Prostate gland (tissue), 2 donors: ENCODE measurements around the gene RSPO3. TPM values are rescaled to one million over a fixed set of nuclear protein-coding genes. Genes with fewer than 3 reads are reported as not detected.
"Not testable (repeated sequence)": the region's sequence is repeated elsewhere in the genome, so short reads cannot be mapped to it uniquely, and the experiment has no call there.

Experiments used
- DNase-seq: peaks from one replicate; pipeline ENCODE4 v3.0.0-alpha.2; 2019; ENCODE audit warnings: low spot score
- H3K27ac ChIP-seq, 2 donors: fragments of 200-600 bp; sonication (generic); 2 replicates each; pipeline ENCODE4 v1.5.1; 2017 to 2019
- H3K27me3 ChIP-seq: fragments of 200-600 bp; sonication (generic); replicated peaks from 2 replicates; pipeline ENCODE4 v1.5.1; 2019; ENCODE audit not compliant: insufficient read depth
- H3K36me3 ChIP-seq, 2 donors: fragments of 200-600 bp; sonication (generic); 1 replicate in 1 of 2; 2 replicates in 1 of 2; pipeline versions ENCODE4 v1.5.1 to v1.8.1; 2017 to 2019
- H3K4me1 ChIP-seq: fragments of 200-600 bp; sonication (generic); replicated peaks from 2 replicates; pipeline ENCODE4 v1.5.1; 2019
- H3K4me3 ChIP-seq, 2 donors: fragments of 200-600 bp; sonication (generic); 2 replicates each; pipeline ENCODE4 v1.5.1; 2017 to 2019
- H3K9me3 ChIP-seq: fragments of 200-600 bp; sonication (generic); 2 replicates; pipeline ENCODE4 v1.5.1; 2017
- POLR2A ChIP-seq: fragments of 450-650 bp; IDR thresholded peaks from one replicate; pipeline ENCODE4 v1.6.1; 2016; ENCODE audit warnings: antibody characterized with exemption, mild to moderate bottlenecking
- POLR2AphosphoS5 ChIP-seq: sonication (generic); formaldehyde crosslinking; IDR thresholded peaks from one replicate; pipeline ENCODE4 v1.6.1; 2017; ENCODE audit warnings: antibody characterized with exemption
- WGBS: methylation state at CpG from one replicate; pipeline ENCODE4 v1.1.5; 2018; 5-methylcytosine and 5-hydroxymethylcytosine counted together
- intact Hi-C: fragments of 100-400 bp; cut with DNase I; formaldehyde crosslinking; loops from one replicate; pipeline ENCODE4 v1.14.2; 2022
- total RNA-seq, 2 donors: library from RNA; depleted of rRNA; stranded (reverse); fragments of >200 nt; gene quantifications; one replicate each; pipeline ENCODE4 v1.1.0, GENCODE V29; 2016
- TF ChIP-seq, protein P1 (sequence below), 4 experiments: fragments of 200-600 bp in 2 of 4; fragments of 450-650 bp in 2 of 4; sonication (generic) in 2 of 4; IDR thresholded peaks; 1 replicate in 3 of 4; 2 replicates in 1 of 4; pipeline ENCODE4 v1.5.1; 2016 to 2019; ENCODE audit warnings: antibody characterized with exemption in 4 of 4, mild to moderate bottlenecking in 2 of 4, moderate library complexity in 2 of 4

RSPO3 gene
- total RNA-seq, 2 donors from 2014 or later: 1.9 to 4.8 TPM

DNA sequence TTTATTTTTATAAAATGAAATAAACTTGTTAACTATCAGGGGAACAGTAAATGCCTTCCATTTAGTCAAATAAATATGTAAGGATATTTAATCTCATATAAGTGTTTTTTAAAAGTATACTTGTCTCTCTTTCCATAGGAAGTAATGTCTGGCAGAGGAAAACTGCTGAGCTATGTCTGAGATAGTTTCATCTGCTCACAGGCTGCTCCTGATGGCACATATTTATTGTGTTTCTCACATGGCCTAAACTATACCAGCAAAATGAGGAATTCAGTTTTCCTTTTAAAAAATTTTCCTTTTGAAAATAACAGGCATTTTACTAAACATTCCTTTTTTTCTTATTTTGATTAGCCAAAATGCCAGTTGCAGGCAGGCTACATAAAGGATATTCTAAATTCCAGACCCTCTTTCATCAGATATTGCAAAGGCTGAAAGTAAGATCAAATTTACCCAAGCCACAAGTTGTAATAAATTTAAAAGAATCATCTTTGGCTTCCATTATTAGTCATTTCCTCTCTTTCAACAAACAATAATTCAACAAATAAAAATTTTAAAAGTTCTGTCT lies 88.1 kb downstream of the RSPO3 start:
- Histone ChIP-seq H3K4me1 (no peaks in the 10 kb centered on the region), H3K36me3 (no peaks in the 10 kb centered on the region), H3K27ac (no peak overlapping the region), H3K9me3 (no peaks in the 10 kb centered on the region), H3K4me3 (no peak overlapping the region), H3K27me3 (no peaks in the 10 kb centered on the region)
- intact Hi-C loops: no loop called here
- no peak for DNase-seq
- TF ChIP-seq, protein P1, sequence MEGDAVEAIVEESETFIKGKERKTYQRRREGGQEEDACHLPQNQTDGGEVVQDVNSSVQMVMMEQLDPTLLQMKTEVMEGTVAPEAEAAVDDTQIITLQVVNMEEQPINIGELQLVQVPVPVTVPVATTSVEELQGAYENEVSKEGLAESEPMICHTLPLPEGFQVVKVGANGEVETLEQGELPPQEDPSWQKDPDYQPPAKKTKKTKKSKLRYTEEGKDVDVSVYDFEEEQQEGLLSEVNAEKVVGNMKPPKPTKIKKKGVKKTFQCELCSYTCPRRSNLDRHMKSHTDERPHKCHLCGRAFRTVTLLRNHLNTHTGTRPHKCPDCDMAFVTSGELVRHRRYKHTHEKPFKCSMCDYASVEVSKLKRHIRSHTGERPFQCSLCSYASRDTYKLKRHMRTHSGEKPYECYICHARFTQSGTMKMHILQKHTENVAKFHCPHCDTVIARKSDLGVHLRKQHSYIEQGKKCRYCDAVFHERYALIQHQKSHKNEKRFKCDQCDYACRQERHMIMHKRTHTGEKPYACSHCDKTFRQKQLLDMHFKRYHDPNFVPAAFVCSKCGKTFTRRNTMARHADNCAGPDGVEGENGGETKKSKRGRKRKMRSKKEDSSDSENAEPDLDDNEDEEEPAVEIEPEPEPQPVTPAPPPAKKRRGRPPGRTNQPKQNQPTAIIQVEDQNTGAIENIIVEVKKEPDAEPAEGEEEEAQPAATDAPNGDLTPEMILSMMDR (IDR thresholded peaks at IDR 0.05): no peak
- TF ChIP-seq POLR2AphosphoS5: no peak
- no peak for TF ChIP-seq POLR2A

DNA sequence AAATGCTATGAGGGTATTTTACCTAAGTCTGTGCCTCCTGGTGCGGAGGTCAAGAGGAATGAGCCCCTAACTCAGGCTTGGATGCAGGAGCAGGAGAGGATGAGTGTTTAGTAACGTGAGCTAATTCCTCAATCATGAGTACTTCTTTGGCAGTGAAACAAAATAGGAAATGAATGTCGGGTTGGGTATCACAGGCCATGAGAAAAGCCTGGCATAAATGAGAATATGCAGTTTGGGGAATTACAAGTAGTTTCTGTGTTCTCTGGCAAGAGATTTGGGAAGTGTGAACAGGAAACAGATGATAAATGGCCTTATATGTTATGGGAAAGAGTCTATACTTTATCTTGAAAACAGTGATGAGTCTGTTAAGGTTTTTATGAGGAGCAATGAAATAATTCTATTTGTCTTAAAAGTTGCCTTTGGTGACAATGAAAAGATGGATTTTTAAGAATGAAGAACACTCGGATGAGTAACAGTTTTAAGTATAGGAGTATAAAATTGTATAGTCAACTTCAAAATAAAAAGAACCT lies 89.2 kb downstream of the RSPO3 start:
- intact Hi-C loops: no loop called here
- Histone ChIP-seq H3K27ac (no peak overlapping the region), H3K36me3 (no peaks in the 10 kb centered on the region), H3K4me3 (no peak overlapping the region), H3K4me1 (no peaks in the 10 kb centered on the region), H3K9me3 (no peaks in the 10 kb centered on the region), H3K27me3 (no peaks in the 10 kb centered on the region)
- WGBS: 43% methylated on average over 4 of the region's 4 CpGs
- no peak for DNase-seq
- TF ChIP-seq, protein P1 (IDR thresholded peaks at IDR 0.05): no peak
- no peak for TF ChIP-seq POLR2AphosphoS5
- TF ChIP-seq POLR2A: no peak

DNA sequence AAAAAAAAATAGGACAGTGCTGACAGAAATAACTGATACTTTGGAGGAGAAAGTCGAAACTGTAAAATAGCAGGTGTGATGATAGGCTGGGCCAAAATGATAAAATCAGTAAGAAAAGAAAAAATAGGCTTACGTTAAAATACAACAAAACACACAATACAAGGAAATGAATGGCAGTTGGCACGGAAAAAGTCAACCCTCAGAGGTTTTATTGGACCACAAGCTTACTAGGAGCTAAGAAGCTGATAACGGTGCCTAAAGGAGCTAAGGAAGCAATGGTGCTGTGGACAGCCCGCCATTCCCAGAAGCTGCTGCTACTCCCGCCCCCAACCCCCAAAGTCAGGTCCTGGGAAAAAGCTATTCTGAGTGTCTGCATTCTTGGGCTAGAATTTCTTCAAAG lies 92.3 kb downstream of the RSPO3 start:
- Histone ChIP-seq H3K36me3 (no peaks in the 10 kb centered on the region), H3K27me3 (no peaks in the 10 kb centered on the region), H3K27ac (no peak overlapping the region), H3K4me1 (no peaks in the 10 kb centered on the region), H3K9me3 (no peaks in the 10 kb centered on the region), H3K4me3 (no peak overlapping the region)
- no peak for DNase-seq
- intact Hi-C loops: no loop called here
- TF ChIP-seq POLR2AphosphoS5 (no peak), POLR2A (no peak)
- TF ChIP-seq, protein P1 (IDR thresholded peaks at IDR 0.05): no peak
- WGBS: 41% methylated on average over 6 of the region's 6 CpGs

DNA sequence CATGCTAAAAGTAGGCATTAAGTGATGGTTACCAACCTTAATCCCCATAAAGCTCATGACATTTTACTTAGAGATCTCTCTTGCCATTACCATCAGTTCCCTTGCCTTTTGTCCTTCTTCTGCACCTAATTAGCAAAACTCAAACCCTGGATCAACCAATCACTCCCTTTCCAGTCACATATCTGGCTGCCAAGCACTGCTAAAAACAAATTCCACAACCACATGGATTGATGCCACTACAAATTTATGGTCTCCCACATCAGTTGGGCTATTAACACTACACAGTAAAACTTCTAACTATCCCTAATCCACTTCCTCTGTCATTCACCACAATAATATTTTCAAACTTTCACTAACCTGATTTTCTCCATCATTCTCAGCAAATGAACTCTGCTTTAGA lies 93.9 kb downstream of the RSPO3 start:
- H3K4me3 ChIP-seq: no peak overlapping the region
- intact Hi-C loops: no loop called here
- H3K9me3 ChIP-seq: no peaks in the 10 kb centered on the region
- no peaks in the 10 kb centered on the region for H3K4me1 ChIP-seq
- no peak overlapping the region for H3K27ac ChIP-seq
- no peaks in the 10 kb centered on the region for H3K27me3 ChIP-seq
- H3K36me3 ChIP-seq: no peaks in the 10 kb centered on the region
- no peak for TF ChIP-seq POLR2A
- no peak for TF ChIP-seq POLR2AphosphoS5
- TF ChIP-seq, protein P1 (IDR thresholded peaks at IDR 0.05): no peak
- no peak for DNase-seq

DNA sequence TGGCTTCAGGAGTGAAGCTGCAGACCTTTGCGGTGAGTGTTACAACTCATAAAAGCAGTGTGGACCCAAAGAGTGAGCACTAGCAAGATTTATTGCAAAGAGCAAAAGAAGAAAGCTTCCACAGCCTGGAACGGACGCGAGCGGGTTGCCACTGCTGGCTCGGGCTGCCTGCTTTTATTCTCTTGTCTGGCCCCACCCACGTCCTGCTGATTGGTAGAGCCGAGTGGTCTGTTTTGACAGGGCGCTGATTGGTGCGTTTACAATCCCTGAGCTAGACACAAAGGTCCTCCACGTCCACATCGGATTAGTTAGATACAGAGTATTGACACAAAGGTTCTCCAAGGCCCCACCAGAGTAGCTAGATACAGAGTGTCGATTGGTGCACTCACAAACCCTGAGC lies 95.6 kb downstream of the RSPO3 start:
- H3K4me3 ChIP-seq, H3K27ac ChIP-seq, intact Hi-C loops, H3K4me1 ChIP-seq, DNase-seq, H3K9me3 ChIP-seq, H3K36me3 ChIP-seq, H3K27me3 ChIP-seq: not testable (repeated sequence)
- WGBS: 88% methylated on average over 13 of the region's 13 CpGs

DNA sequence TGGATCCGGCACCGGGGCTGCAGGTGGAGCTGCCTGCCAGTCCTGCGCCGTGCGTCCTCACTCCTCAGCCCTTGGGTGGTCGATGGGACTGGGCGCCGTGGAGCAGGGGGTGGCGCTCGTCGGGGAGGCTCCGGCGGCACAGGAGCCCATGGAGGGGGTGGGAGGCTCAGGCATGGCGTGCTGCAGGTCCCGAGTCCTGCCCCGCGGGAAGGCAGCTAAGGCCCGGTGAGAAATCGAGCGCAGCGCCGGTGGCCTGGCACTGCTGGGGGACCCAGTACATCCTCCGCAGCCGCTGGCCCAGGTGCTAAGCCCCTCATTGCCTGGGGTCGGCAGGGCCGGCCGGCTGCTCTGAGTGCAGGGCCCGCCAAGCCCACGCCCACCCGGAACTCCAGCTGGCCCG lies 96.1 kb downstream of the RSPO3 start:
- WGBS: 89% methylated on average over 30 of the region's 31 CpGs
- H3K9me3 ChIP-seq, H3K27ac ChIP-seq, DNase-seq, intact Hi-C loops, H3K4me1 ChIP-seq, H3K36me3 ChIP-seq, H3K27me3 ChIP-seq, H3K4me3 ChIP-seq: not testable (repeated sequence)
